KMS-11 (cell line): Measurements from ENCODE around the gene ADAMTS9.

ENCODE experiments used
- H2AFZ ChIP-seq: fragments of 200-600 bp; sonication (generic); 2 replicates; pipeline ENCODE4 v1.6.1; 2016; ENCODE audit warnings: antibody characterized with exemption, mixed run types, low read depth
- H3K27ac ChIP-seq: fragments of 200-600 bp; sonication (generic); 2 replicates; pipeline ENCODE4 v1.6.1; 2016; ENCODE audit warnings: mild to moderate bottlenecking, mixed run types
- H3K27me3 ChIP-seq: fragments of 200-600 bp; sonication (generic); 2 replicates; pipeline ENCODE4 v1.6.1; 2017; ENCODE audit warnings: mild to moderate bottlenecking, low read depth, mixed run types, moderate library complexity; ENCODE audit not compliant: insufficient read depth
- H3K36me3 ChIP-seq: fragments of 200-600 bp; sonication (generic); 2 replicates; pipeline ENCODE4 v1.6.1; 2017; ENCODE audit warnings: mild to moderate bottlenecking, mixed run types; ENCODE audit not compliant: insufficient read depth
- H3K4me1 ChIP-seq: fragments of 200-600 bp; sonication (generic); 2 replicates; pipeline ENCODE4 v1.6.1; 2016; ENCODE audit warnings: mild to moderate bottlenecking, low read depth, mixed run types; ENCODE audit not compliant: poor library complexity, severe bottlenecking
- H3K4me2 ChIP-seq: fragments of 200-600 bp; sonication (generic); 2 replicates; pipeline ENCODE4 v1.7.0; 2016; ENCODE audit warnings: mild to moderate bottlenecking, mixed run types
- H3K4me3 ChIP-seq: fragments of 200-600 bp; sonication (generic); IDR thresholded peaks from 2 replicates; pipeline ENCODE4 v1.6.1; 2017; ENCODE audit warnings: low read depth, low read length, mixed read lengths; ENCODE audit not compliant: insufficient read depth
- H3K79me2 ChIP-seq: fragments of 200-600 bp; sonication (generic); 2 replicates; pipeline ENCODE4 v1.6.1; 2016; ENCODE audit warnings: low read depth, mixed run types; ENCODE audit not compliant: insufficient read depth
- H3K9ac ChIP-seq: fragments of 200-600 bp; sonication (generic); 2 replicates; pipeline ENCODE4 v1.6.1; 2016; ENCODE audit warnings: mild to moderate bottlenecking, mixed run types
- H4K20me1 ChIP-seq: fragments of 200-600 bp; sonication (generic); 2 replicates; pipeline ENCODE4 v1.6.1; 2016; ENCODE audit warnings: mild to moderate bottlenecking, mixed run types; ENCODE audit not compliant: insufficient read depth
- CTCF ChIP-seq: fragments of 200-600 bp; sonication (generic); conservative IDR thresholded peaks from 2 replicates; pipeline ENCODE4 v1.6.1; 2017; ENCODE audit warnings: low read depth, mild to moderate bottlenecking, antibody characterized with exemption, low read length, moderate library complexity, mixed read lengths

ADAMTS9 gene

GRCh38 chr3:64551697-64552096, 136.1 kb downstream of the ADAMTS9 start:
- H4K20me1 ChIP-seq: no peaks in the 10 kb centered on the region
- no peaks in the 10 kb centered on the region for H3K36me3 ChIP-seq
- no peak overlapping the region for H3K27ac ChIP-seq
- no peaks in the 10 kb centered on the region for H3K27me3 ChIP-seq
- no peak overlapping the region for H3K4me2 ChIP-seq
- no peak overlapping the region for H2AFZ ChIP-seq
- TF ChIP-seq CTCF: no peak
- H3K4me1 ChIP-seq: peaks cover 4% of the 10 kb centered on the region
- H3K9ac ChIP-seq: no peak overlapping the region
- H3K79me2 ChIP-seq: no peaks in the 10 kb centered on the region
- no peak overlapping the region for H3K4me3 ChIP-seq

GRCh38 chr3:64550745-64551144, 137.1 kb downstream of the ADAMTS9 start:
- Histone ChIP-seq H3K4me3 (no peak overlapping the region), H3K79me2 (no peaks in the 10 kb centered on the region), H3K4me2 (no peak overlapping the region), H3K4me1 (peaks cover 4% of the 10 kb centered on the region), H3K27ac (no peak overlapping the region), H3K36me3 (no peaks in the 10 kb centered on the region), H4K20me1 (no peaks in the 10 kb centered on the region), H3K27me3 (no peaks in the 10 kb centered on the region), H3K9ac (no peak overlapping the region), H2AFZ (no peak overlapping the region)
- TF ChIP-seq CTCF: no peak

GRCh38 chr3:64549869-64550268, 137.9 kb downstream of the ADAMTS9 start:
- no peaks in the 10 kb centered on the region for H3K36me3 ChIP-seq
- no peaks in the 10 kb centered on the region for H3K27me3 ChIP-seq
- H3K4me1 ChIP-seq: peaks cover 4% of the 10 kb centered on the region
- TF ChIP-seq CTCF: no peak
- H3K4me2 ChIP-seq: no peak overlapping the region
- H3K9ac ChIP-seq: no peak overlapping the region
- H4K20me1 ChIP-seq: no peaks in the 10 kb centered on the region
- H2AFZ ChIP-seq: no peak overlapping the region
- H3K79me2 ChIP-seq: no peaks in the 10 kb centered on the region
- H3K4me3 ChIP-seq: no peak overlapping the region
- no peak overlapping the region for H3K27ac ChIP-seq

- no peaks in the 10 kb centered on the region for H3K27me3 ChIP-seq
- H3K4me3 ChIP-seq: no peak overlapping the region
- no peaks in the 10 kb centered on the region for H3K36me3 ChIP-seq
- no peak for TF ChIP-seq CTCF
- H4K20me1 ChIP-seq: no peaks in the 10 kb centered on the region
- no peak overlapping the region for H2AFZ ChIP-seq
- H3K79me2 ChIP-seq: no peaks in the 10 kb centered on the region
- H3K4me1 ChIP-seq: peaks cover 4% of the 10 kb centered on the region
- H3K9ac ChIP-seq: no peak overlapping the region
- H3K4me2 ChIP-seq: no peak overlapping the region
- H3K27ac ChIP-seq: no peak overlapping the region; the same call in 1 of the 2 replicates
Observed at GRCh38 chr3:64548200-64548889, 139.5 kb downstream of the ADAMTS9 start.
